ENCODE measurements around the gene CRLF3. TPM values are rescaled to one million over a fixed set of nuclear protein-coding genes. Genes with fewer than 3 reads are reported as not detected.
A peak's percentile ranks its signal among the peaks of the same experiment; 100 is the strongest.

The CRLF3 gene
- total and polyA plus RNA-seq, 10 of the 15 experiments (the other 5 are each of a cell fraction or from before 2014, with no cell fraction given) = 10.0 to 39.2 (median 26.7) TPM

GRCh38 chr17:30831663-30832437 is 7.4 kb upstream of the CRLF3 start, which contains the start of gene ATAD5 (continued):
- TF ChIP-seq ZBTB40 (IDR thresholded peaks at IDR 0.05; ENCODE audit: borderline replicate concordance) (peak; percentile 19; the same call in 1 of the 2 replicates), FOXM1 (IDR thresholded peaks at IDR 0.05; ENCODE audit: low read depth, low read length) (0 out of 2 replicates have a peak, but pooled peaks have one; percentile 34), GATAD2B (conservative IDR thresholded peaks at IDR 0.05; ENCODE audit: low read depth) (peak; percentile 54; the same call in 1 of the 2 replicates), POLR2A (IDR thresholded peaks at IDR 0.05; ENCODE audit: low read depth, low read length) (peak; percentile 84), BCL3 (IDR thresholded peaks at IDR 0.05; ENCODE audit: borderline replicate concordance, insufficient read depth, low read depth, low read length, poor library complexity, severe bottlenecking) (no peak), MYB (IDR thresholded peaks at IDR 0.05; ENCODE audit: borderline replicate concordance, low read depth, low read length) (no peak), ZNF207 (IDR thresholded peaks at IDR 0.05; ENCODE audit: borderline replicate concordance) (peak; percentile 54; the same call in 1 of the 2 replicates), TAF1 (IDR thresholded peaks at IDR 0.05; ENCODE audit: borderline replicate concordance, low read depth, low read length) (peak; percentile 69; the same call in 1 of the 2 replicates), REST (IDR thresholded peaks at IDR 0.05; ENCODE audit: low read depth, low read length) (no peak), ATF2 (IDR thresholded peaks at IDR 0.05; ENCODE audit: low read length) (no peak), E2F4 (IDR thresholded peaks at IDR 0.05; ENCODE audit: low read depth, low read length) (peak; percentile 97), FOXK2 (IDR thresholded peaks at IDR 0.05) (peak; percentile 42), ZBTB33 (IDR thresholded peaks at IDR 0.05) (no peak), BMI1 (IDR thresholded peaks at IDR 0.05; ENCODE audit: borderline replicate concordance) (no peak)

Measured in GM12878 (cell line).